DMS 273 (cell line): ENCODE measurements around the gene SRP72.

Source experiments
- DNase-seq: peaks from one replicate; lab custom pipeline; 2025; ENCODE audit not compliant: unreplicated experiment; lab: John Stamatoyannopoulos, UW

SRP72 gene

DNA sequence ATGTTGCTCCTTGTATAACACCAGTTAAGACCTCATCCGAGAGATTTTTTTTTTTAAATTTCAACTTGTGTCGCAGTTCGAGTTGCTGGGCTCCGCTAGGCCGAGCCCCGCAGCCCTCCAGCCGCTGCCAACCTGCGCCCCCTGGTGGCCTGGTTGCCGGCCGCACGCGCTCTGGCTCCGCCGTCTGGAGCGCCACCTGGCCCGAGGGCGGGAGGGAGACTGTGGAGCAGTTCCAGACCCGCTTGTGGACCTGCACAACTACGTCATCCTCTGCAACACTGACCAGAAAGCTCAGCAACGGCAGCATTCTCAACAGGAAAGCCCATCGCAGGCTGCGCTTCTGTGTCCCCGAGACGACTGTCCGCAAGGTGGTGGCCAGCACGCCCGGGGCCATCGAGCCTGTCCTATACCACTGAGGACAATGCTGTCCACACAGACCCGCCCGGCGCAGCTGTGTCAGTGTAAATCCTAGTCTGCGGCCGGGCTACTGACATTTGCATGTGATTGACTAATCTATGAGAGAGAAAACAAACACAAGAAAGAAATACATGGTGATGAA, 77.2 kb downstream of the SRP72 start:
- peak; percentile 92 for DNase-seq

DNA sequence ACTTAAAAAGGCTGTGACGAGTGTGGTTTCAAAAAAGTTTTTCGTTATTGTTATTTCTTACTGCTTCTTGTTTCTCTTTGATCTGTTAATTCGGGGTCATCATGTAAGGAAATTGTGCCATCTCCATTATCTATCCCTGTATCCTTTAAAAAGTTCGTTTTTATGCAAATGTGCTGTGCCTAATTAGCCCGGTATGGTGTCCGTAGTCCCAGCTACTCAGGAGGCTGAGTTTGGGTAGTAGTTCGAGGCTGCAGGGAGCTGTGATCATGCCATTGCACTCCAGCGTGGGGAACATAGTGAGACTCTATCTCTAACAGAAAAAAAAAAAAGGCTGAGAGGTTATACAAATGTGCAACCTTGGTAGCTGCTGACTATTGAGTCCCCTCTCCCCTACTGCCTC, 83.2 kb downstream of the SRP72 start:
- no peak for DNase-seq

DNA sequence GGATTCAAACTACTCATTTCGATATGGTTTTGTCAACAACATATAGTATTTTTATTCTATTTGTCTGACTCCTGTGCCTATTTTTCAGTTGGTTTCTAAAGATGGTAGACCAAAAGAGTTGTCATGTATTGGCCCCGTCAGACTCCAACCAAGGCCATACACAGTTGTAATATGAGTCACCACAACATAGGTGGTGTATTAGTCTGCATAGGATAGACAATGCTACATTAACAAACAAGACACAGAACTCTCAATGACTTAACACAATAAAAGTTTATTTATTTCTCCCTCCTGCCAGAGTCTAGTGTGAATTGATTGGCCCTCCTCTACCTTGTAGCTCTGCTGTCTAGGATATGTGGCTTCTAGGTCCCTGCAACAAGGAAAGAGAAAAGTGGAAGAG, 84.1 kb downstream of the SRP72 start:
- DNase-seq, result no peak

DNA sequence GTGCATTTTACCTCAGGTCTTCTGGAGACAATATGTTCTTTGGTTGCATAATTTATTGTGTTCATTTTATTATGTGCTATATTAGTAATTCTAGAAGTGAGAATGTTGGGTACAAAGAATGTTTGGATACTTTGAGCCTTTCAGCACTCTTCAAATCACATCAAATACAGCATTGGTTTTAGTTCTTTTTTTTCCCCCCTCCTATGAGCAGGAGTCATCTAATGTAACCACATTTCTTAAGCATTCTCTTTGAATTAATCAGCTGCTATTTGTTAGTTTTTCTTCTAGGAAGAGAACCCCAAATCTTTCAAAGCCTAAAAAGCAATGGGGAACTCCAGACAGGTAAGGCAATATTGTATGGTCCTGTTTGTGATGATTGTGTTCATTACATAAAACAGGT, 84.9 kb downstream of the SRP72 start:
- no peak for DNase-seq
